CD4-positive, alpha-beta memory T cell (primary cell): Measurements from ENCODE around the gene ARSB. TPM values are rescaled to one million over a fixed set of nuclear protein-coding genes. Genes with fewer than 3 reads are reported as not detected.

Experiments used
- CTCF ChIA-PET: fragments of 350-600 bp; sonication (Branson Sonifier 250); formaldehyde crosslinking; loops from one replicate; lab custom pipeline; 2021; ENCODE audit warnings: inconsistent platforms; ENCODE audit not compliant: partially characterized antibody; lab: Charles Lee
- POLR2A ChIA-PET: fragments of 350-600 bp; sonication (Branson Sonifier 250); formaldehyde crosslinking; loops from one replicate; lab custom pipeline; 2021; ENCODE audit not compliant: partially characterized antibody; lab: Charles Lee
- DNase-seq, 5 donors: peaks; one replicate each; pipeline versions ENCODE4 v3.0.0 to v3.0.0-alpha.2; 2020 to 2022; ENCODE audit warnings: mixed read lengths in 1 of 5
- H3K27ac ChIP-seq: one replicate; pipeline ENCODE4 v1.7.0; 2013; ENCODE audit warnings: low read depth, low read length
- H3K27me3 ChIP-seq: 2 replicates; pipeline ENCODE4 v1.7.0; 2013; ENCODE audit warnings: mild to moderate bottlenecking, low read length, moderate library complexity; ENCODE audit not compliant: insufficient read depth
- H3K36me3 ChIP-seq: 2 replicates; pipeline ENCODE4 v1.7.0; 2013; ENCODE audit warnings: mild to moderate bottlenecking, low read length, moderate library complexity; ENCODE audit not compliant: insufficient read depth
- H3K4me1 ChIP-seq: 2 replicates; pipeline ENCODE4 v1.7.0; 2013; ENCODE audit warnings: mild to moderate bottlenecking, low read length, moderate library complexity; ENCODE audit not compliant: insufficient read depth
- H3K4me3 ChIP-seq, 2 donors: one replicate each; pipeline ENCODE4 v1.7.0; 2013; ENCODE audit warnings: low read length in 2 of 2, mild to moderate bottlenecking in 1 of 2
- H3K9me3 ChIP-seq, 2 donors: one replicate each; pipeline ENCODE4 v1.7.0; 2013; ENCODE audit warnings: low read length in 2 of 2, control low read depth in 1 of 2; ENCODE audit not compliant: control insufficient read depth in 1 of 2
- H3K27ac Mint-ChIP-seq, 7 donors: one replicate each; pipeline ENCODE4 v1.8.0; 2020 to 2021; ENCODE audit warnings: mixed read lengths in 7 of 7, mild to moderate bottlenecking in 6 of 7, inconsistent platforms in 3 of 7, moderate library complexity in 3 of 7
- H3K27me3 Mint-ChIP-seq, 2 donors: one replicate each; pipeline ENCODE4 v1.8.0; 2020 to 2021; ENCODE audit warnings: mixed read lengths in 2 of 2
- H3K36me3 Mint-ChIP-seq, 2 donors: one replicate each; pipeline ENCODE4 v1.8.0; 2020 to 2021; ENCODE audit warnings: mixed read lengths in 2 of 2, inconsistent platforms in 1 of 2, mild to moderate bottlenecking in 1 of 2
- H3K4me1 Mint-ChIP-seq, 4 donors: one replicate each; pipeline ENCODE4 v1.8.0; 2020 to 2021; ENCODE audit warnings: mixed read lengths in 4 of 4, mild to moderate bottlenecking in 1 of 4
- H3K4me3 Mint-ChIP-seq, 8 donors: one replicate each; pipeline ENCODE4 v1.8.0; 2020 to 2021; ENCODE audit warnings: mixed read lengths in 8 of 8, mild to moderate bottlenecking in 7 of 8, moderate library complexity in 6 of 8, inconsistent platforms in 3 of 8
- H3K9me3 Mint-ChIP-seq, 8 donors: one replicate each; pipeline ENCODE4 v1.8.0; 2020 to 2021; ENCODE audit warnings: mixed read lengths in 8 of 8, mild to moderate bottlenecking in 5 of 8, inconsistent platforms in 3 of 8, moderate library complexity in 1 of 8
- intact Hi-C: fragments of 100-400 bp; cut with micrococcal nuclease; formaldehyde crosslinking; loops from one replicate; pipeline ENCODE4 v1.15.1; 2023
- polyA plus RNA-seq, 2 donors: library from polyadenylated mRNA; unstranded; fragments of 300-500 nt; fragmentation: Illumina TruSeq; gene quantifications; one replicate each; pipeline ENCODE4 v1.2.3, GENCODE V29; 2021
- total RNA-seq, 2 experiments: library from RNA; stranded (reverse); gene quantifications; one replicate each; pipeline ENCODE4 v1.2.3, GENCODE V29; 2021

ARSB gene
- total and polyA plus RNA-seq, 4 experiments from 2014 or later: 4.2 to 5.8 (median 4.9) TPM

- no peaks in the 10 kb centered on the region for H3K36me3 ChIP-seq
- H3K4me3 Mint-ChIP-seq: no peak overlapping the region
- intact Hi-C loops: no loop called here
- H3K9me3 Mint-ChIP-seq: peaks cover 0 to 16% (median 8%) of the 10 kb centered on the region in 8 donors
- peaks cover 8 to 44% of the 10 kb centered on the region in 2 donors for H3K36me3 Mint-ChIP-seq
- CTCF ChIA-PET: no interaction called here
- H3K4me3 ChIP-seq: no peak overlapping the region
- peaks cover 0 to 5% (median 3%) of the 10 kb centered on the region in 4 donors for H3K4me1 Mint-ChIP-seq
- H3K27ac Mint-ChIP-seq: no peak overlapping the region
- H3K27me3 Mint-ChIP-seq: no peaks in the 10 kb centered on the region
- POLR2A ChIA-PET: no interaction called here
- H3K9me3 ChIP-seq: no peaks in the 10 kb centered on the region
- DNase-seq: no peak
- no peak overlapping the region for H3K27ac ChIP-seq
- no peaks in the 10 kb centered on the region for H3K4me1 ChIP-seq
- no peaks in the 10 kb centered on the region for H3K27me3 ChIP-seq
Observed at GRCh38 chr5:78798673-78799029, 186.5 kb downstream of the ARSB start.

- no peak for DNase-seq
- no peaks in the 10 kb centered on the region for H3K36me3 ChIP-seq
- Mint-ChIP-seq H3K9me3 (peaks cover 0 to 16% (median 8%) of the 10 kb centered on the region in 8 donors), H3K27ac (no peak overlapping the region), H3K27me3 (no peaks in the 10 kb centered on the region), H3K36me3 (peaks cover 8 to 44% of the 10 kb centered on the region in 2 donors), H3K4me1 (peaks cover 0 to 5% (median 3%) of the 10 kb centered on the region in 4 donors), H3K4me3 (no peak overlapping the region)
- no peaks in the 10 kb centered on the region for H3K9me3 ChIP-seq
- ChIA-PET CTCF (no interaction called here), POLR2A (no interaction called here)
- no peak overlapping the region for H3K27ac ChIP-seq
- H3K4me1 ChIP-seq: no peaks in the 10 kb centered on the region
- no peak overlapping the region for H3K4me3 ChIP-seq
- intact Hi-C loops: no loop called here
- H3K27me3 ChIP-seq: no peaks in the 10 kb centered on the region
Observed at GRCh38 chr5:78797936-78798672, 187.0 kb downstream of the ARSB start.

GRCh38 chr5:78795757-78796156 lies 189.4 kb downstream of the ARSB start:
- no peak overlapping the region for H3K4me3 ChIP-seq
- Mint-ChIP-seq H3K36me3 (peaks cover 3 to 21% of the 10 kb centered on the region in 2 donors), H3K27ac (no peak overlapping the region), H3K4me3 (no peak overlapping the region), H3K9me3 (peaks cover 0 to 4% (median 3%) of the 10 kb centered on the region in 8 donors), H3K4me1 (peaks cover 0 to 5% (median 3%) of the 10 kb centered on the region in 4 donors), H3K27me3 (no peaks in the 10 kb centered on the region)
- DNase-seq: no peak
- POLR2A ChIA-PET: no interaction called here
- no peaks in the 10 kb centered on the region for H3K36me3 ChIP-seq
- H3K9me3 ChIP-seq: no peaks in the 10 kb centered on the region
- H3K27me3 ChIP-seq: no peaks in the 10 kb centered on the region
- CTCF ChIA-PET: no interaction called here
- intact Hi-C loops: no loop called here
- H3K4me1 ChIP-seq: no peaks in the 10 kb centered on the region
- H3K27ac ChIP-seq: no peak overlapping the region

GRCh38 chr5:78794693-78795215 lies 190.4 kb downstream of the ARSB start:
- Mint-ChIP-seq H3K27ac (no peak overlapping the region), H3K4me1 (peaks cover 0 to 5% (median 3%) of the 10 kb centered on the region in 4 donors), H3K36me3 (peaks cover 0 to 17% of the 10 kb centered on the region in 2 donors), H3K27me3 (no peaks in the 10 kb centered on the region), H3K4me3 (no peak overlapping the region), H3K9me3 (peaks cover 0 to 4% (median 0%) of the 10 kb centered on the region in 8 donors)
- H3K36me3 ChIP-seq: no peaks in the 10 kb centered on the region
- no peak overlapping the region for H3K27ac ChIP-seq
- CTCF ChIA-PET: no interaction called here
- no peak overlapping the region for H3K4me3 ChIP-seq
- H3K27me3 ChIP-seq: no peaks in the 10 kb centered on the region
- POLR2A ChIA-PET: no interaction called here
- no peaks in the 10 kb centered on the region for H3K9me3 ChIP-seq
- DNase-seq: no peak
- intact Hi-C loops: no loop called here
- no peaks in the 10 kb centered on the region for H3K4me1 ChIP-seq

GRCh38 chr5:78793907-78794662 lies 191.0 kb downstream of the ARSB start:
- intact Hi-C loops: no loop called here
- CTCF ChIA-PET: interaction anchor here (0.6 kb wide), 1 partner anchor 105 kb away, joined by 4 read pairs; no protein-coding TSS in a partner anchor

GRCh38 chr5:78792345-78793055 lies 192.6 kb downstream of the ARSB start:
- no peaks in the 10 kb centered on the region for H3K27me3 Mint-ChIP-seq
- H3K36me3 ChIP-seq: no peaks in the 10 kb centered on the region
- no peaks in the 10 kb centered on the region for H3K27me3 ChIP-seq
- CTCF ChIA-PET: no interaction called here
- no peaks in the 10 kb centered on the region for H3K4me1 ChIP-seq
- intact Hi-C loops: no loop called here
- POLR2A ChIA-PET: no interaction called here
- peaks cover 0 to 7% of the 10 kb centered on the region in 2 donors for H3K36me3 Mint-ChIP-seq
- no peaks in the 10 kb centered on the region for H3K9me3 ChIP-seq
- H3K9me3 Mint-ChIP-seq: peaks cover 0 to 4% (median 0%) of the 10 kb centered on the region in 8 donors
- peaks cover 0 to 4% (median 3%) of the 10 kb centered on the region in 4 donors for H3K4me1 Mint-ChIP-seq
- DNase-seq: no peak
- no peak overlapping the region for H3K27ac ChIP-seq
- no peak overlapping the region for H3K27ac Mint-ChIP-seq
- H3K4me3 Mint-ChIP-seq: no peak overlapping the region
- no peak overlapping the region for H3K4me3 ChIP-seq

More at GRCh38 chr5:78793907-78794662, 191.0 kb downstream of the ARSB start:
- Histone ChIP-seq H3K27ac (no peak overlapping the region), H3K36me3 (no peaks in the 10 kb centered on the region), H3K9me3 (no peaks in the 10 kb centered on the region), H3K27me3 (no peaks in the 10 kb centered on the region), H3K4me1 (no peaks in the 10 kb centered on the region), H3K4me3 (no peak overlapping the region)
- H3K27ac Mint-ChIP-seq: peak overlapping the region in 2 of 7 donors; percentile 19 to 75
- no peak for DNase-seq
- H3K27me3 Mint-ChIP-seq: no peaks in the 10 kb centered on the region
- peaks cover 0 to 11% of the 10 kb centered on the region in 2 donors for H3K36me3 Mint-ChIP-seq
- no peak overlapping the region for H3K4me3 Mint-ChIP-seq
- POLR2A ChIA-PET: no interaction called here
- peaks cover 0 to 5% (median 3%) of the 10 kb centered on the region in 4 donors for H3K4me1 Mint-ChIP-seq
- H3K9me3 Mint-ChIP-seq: peaks cover 0 to 4% (median 0%) of the 10 kb centered on the region in 8 donors
